Measurements from ENCODE around the gene SLC25A52.
A peak's percentile ranks its signal among the peaks of the same experiment; 100 is the strongest.
"Not testable (repeated sequence)": the region's sequence is repeated elsewhere in the genome, so short reads cannot be mapped to it uniquely, and the experiment has no call there.

The SLC25A52 gene

GRCh38 chr18:31760695-31761094 lies at the start of gene SLC25A52:
Gene SLC25A52 (minus strand): TSS chr18:31760880. CDS start chr18:31760661, 219 bp downstream.
- no peak for DNase-seq (ENCODE audit: low read depth in 2 of 2)

GRCh38 chr18:31809049-31809448 lies 48.4 kb upstream of the SLC25A52 start:
- not testable (repeated sequence) for DNase-seq (ENCODE audit: low read depth in 2 of 2)

GRCh38 chr18:31801078-31801477 lies 40.4 kb upstream of the SLC25A52 start:
- no peak for DNase-seq (ENCODE audit: low read depth in 2 of 2)

- DNase-seq (ENCODE audit: low read depth in 2 of 2), result not testable (repeated sequence)
Measured at GRCh38 chr18:31799257-31799656, 38.6 kb upstream of the SLC25A52 start.

GRCh38 chr18:31798399-31798798 lies 37.7 kb upstream of the SLC25A52 start:
- no peak for DNase-seq (ENCODE audit: low read depth in 2 of 2)

- DNase-seq (ENCODE audit: low read depth in 2 of 2), result no peak
Measured at GRCh38 chr18:31795747-31796146, 35.1 kb upstream of the SLC25A52 start.

- no peak for DNase-seq (ENCODE audit: low read depth in 2 of 2)
Measured at GRCh38 chr18:31793531-31793930, 32.9 kb upstream of the SLC25A52 start.

GRCh38 chr18:31792580-31792911 lies 31.9 kb upstream of the SLC25A52 start:
- no peak for DNase-seq (ENCODE audit: low read depth in 2 of 2)

- DNase-seq (ENCODE audit: low read depth in 2 of 2), result no peak
Measured at GRCh38 chr18:31791817-31792579, 31.3 kb upstream of the SLC25A52 start.

GRCh38 chr18:31789409-31789808 lies 28.7 kb upstream of the SLC25A52 start:
- no peak for DNase-seq (ENCODE audit: low read depth in 2 of 2)

- DNase-seq (ENCODE audit: low read depth in 2 of 2), result no peak
Measured at GRCh38 chr18:31783059-31783458, 22.4 kb upstream of the SLC25A52 start.

GRCh38 chr18:31778391-31778950 lies 17.8 kb upstream of the SLC25A52 start:
- no peak for DNase-seq (ENCODE audit: low read depth in 2 of 2)

GRCh38 chr18:31776093-31776492 lies 15.4 kb upstream of the SLC25A52 start:
- no peak for DNase-seq (ENCODE audit: low read depth in 2 of 2)

- DNase-seq (ENCODE audit: low read depth in 2 of 2), result no peak
Measured at GRCh38 chr18:31774962-31775361, 14.3 kb upstream of the SLC25A52 start.

- no peak for DNase-seq (ENCODE audit: low read depth in 2 of 2)
Measured at GRCh38 chr18:31774477-31774785, 13.8 kb upstream of the SLC25A52 start.

- DNase-seq (ENCODE audit: low read depth in 2 of 2), result no peak
Measured at GRCh38 chr18:31773774-31774476, 13.2 kb upstream of the SLC25A52 start.

- DNase-seq (ENCODE audit: low read depth in 2 of 2), result no peak
Measured at GRCh38 chr18:31772699-31773098, 12.0 kb upstream of the SLC25A52 start.

GRCh38 chr18:31750273-31750672 lies 10.4 kb downstream of the SLC25A52 start:
- no peak for DNase-seq (ENCODE audit: low read depth in 2 of 2)

GRCh38 chr18:31746396-31746795 lies 14.3 kb downstream of the SLC25A52 start:
- DNase-seq (ENCODE audit: low read depth in 2 of 2), result no peak

- DNase-seq (ENCODE audit: low read depth in 2 of 2), result no peak
Measured at GRCh38 chr18:31744321-31745067, 16.2 kb downstream of the SLC25A52 start.

GRCh38 chr18:31743600-31743999 lies 17.1 kb downstream of the SLC25A52 start:
- DNase-seq (ENCODE audit: low read depth in 2 of 2), result not testable (repeated sequence)

- peak; percentile 24 to 42 for DNase-seq (ENCODE audit: low read depth in 2 of 2)
Measured at GRCh38 chr18:31741097-31741735, 19.5 kb downstream of the SLC25A52 start.

Measured in stimulated activated CD4-positive, alpha-beta T cell treated with anti-CD3 and anti-CD28 coated beads, Interleukin-4, amount 100 ng/mL, for 48 hours (primary cell).